ENCODE data around the gene GPRIN3.
"Not testable (repeated sequence)": the region's sequence is repeated elsewhere in the genome, so short reads cannot be mapped to it uniquely, and the experiment has no call there.

GPRIN3 gene

GRCh38 chr4:89254847-89255246 is 52.8 kb downstream of the GPRIN3 start:
- DNase-seq (ENCODE audit: low read depth), result no peak

DNA sequence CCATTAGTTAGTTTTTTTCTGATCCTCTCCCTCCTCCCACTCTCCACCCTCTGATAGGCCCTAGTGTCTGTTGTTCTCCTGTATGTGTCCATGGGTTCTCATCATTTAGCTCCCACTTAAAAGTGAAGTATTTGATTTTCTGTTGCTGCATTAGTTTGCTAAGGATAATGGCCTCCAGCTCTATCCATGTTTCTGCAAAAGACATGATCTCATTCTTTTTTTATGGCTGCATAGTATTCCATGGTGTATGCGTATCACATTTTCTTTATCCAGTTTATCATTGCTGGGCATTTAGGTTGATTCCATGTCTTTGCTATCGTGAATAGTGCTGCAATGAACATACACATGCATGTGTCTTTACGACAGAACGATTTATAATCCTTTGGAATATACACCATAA is 53.3 kb downstream of the GPRIN3 start:
- DNase-seq (ENCODE audit: low read depth), result not testable (repeated sequence)

GRCh38 chr4:89253935-89254334 is 53.7 kb downstream of the GPRIN3 start:
- no peak for DNase-seq (ENCODE audit: low read depth)

GRCh38 chr4:89253311-89253710 is 54.3 kb downstream of the GPRIN3 start:
- no peak for DNase-seq (ENCODE audit: low read depth)

DNA sequence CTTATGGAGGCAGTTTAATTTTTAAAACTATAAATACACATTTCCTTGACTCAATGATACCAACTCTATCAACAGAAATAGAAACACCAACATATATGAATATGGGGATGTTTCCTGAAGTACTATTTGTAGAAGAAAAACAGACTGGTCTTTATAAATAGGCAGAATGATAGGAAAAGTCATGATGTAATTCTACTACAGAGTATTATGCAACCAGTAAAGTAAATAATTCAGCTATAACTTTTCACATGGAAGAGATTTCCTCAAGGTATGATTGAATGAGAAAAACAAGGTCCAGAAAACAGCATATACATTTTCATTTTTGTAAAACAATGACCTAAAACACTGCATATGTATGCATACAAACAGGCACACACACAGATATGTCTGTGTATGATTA is 56.2 kb downstream of the GPRIN3 start:
- DNase-seq (ENCODE audit: low read depth), result no peak

- no peak for DNase-seq (ENCODE audit: low read depth)
Measured at GRCh38 chr4:89249716-89250361, 57.8 kb downstream of the GPRIN3 start.

GRCh38 chr4:89249313-89249712 is 58.3 kb downstream of the GPRIN3 start:
- DNase-seq (ENCODE audit: low read depth), result no peak

DNA sequence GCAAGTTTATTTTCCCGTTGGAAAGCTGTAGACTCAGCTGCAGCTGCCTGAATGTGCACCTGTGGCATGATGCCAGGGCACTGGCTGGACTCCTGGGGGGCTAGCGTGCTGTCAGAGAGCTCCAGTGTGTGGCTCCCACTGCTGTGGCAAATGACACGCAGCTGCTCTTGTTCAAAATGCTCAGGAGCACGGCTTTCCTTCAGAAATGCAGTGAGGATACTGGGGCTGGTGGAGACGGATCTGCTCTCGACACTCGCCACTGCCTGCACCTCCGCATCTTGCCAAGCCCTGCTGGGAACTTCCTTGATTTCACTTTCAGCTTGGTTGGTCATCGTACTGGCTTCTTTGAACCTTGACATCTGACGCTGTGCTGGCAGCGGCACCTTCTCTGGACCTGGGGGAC is 58.7 kb downstream of the GPRIN3 start:
- DNase-seq (ENCODE audit: low read depth), result no peak

DNA sequence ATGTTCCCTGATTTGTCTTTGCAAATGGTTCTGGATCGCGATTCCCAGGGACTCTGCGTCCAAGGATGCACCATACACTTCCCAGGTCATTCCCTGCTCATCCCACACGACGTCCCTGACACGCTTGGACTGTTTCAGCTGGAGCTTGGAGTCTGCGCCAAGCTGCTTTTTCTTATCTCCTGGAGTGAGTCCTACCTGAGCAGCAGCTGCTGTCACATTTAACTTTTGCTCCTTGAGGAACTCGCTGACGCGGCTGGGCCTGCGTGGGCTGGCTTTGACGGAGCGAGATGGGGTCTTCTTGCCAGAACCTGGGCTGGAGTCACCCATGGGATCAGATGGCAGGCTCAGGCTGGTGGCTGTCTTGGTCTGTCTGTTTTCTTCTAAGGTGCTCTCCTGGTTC is 59.6 kb downstream of the GPRIN3 start:
- no peak for DNase-seq (ENCODE audit: low read depth)

DNA sequence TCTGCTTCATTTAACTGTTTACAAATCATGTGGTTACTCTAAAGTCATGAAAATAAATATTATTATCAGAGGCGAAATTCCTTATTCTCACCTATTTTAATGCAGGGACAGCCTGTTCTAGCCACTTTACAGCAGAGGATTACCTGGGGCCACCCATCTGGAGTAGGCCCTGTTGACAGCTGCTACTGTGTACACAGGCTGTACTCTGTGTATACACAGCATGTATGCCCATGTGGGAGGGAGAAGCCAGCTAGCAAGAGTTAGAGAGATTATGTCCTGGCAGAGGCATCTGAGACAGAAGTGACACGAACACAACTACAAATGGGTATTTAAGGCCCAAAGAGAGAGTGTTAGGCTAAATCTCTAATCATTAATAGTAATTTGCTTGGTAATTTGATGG is 62.1 kb downstream of the GPRIN3 start:
- no peak for DNase-seq (ENCODE audit: low read depth)

- DNase-seq (ENCODE audit: low read depth), result no peak
Measured at GRCh38 chr4:89243733-89244252, 63.8 kb downstream of the GPRIN3 start.

DNA sequence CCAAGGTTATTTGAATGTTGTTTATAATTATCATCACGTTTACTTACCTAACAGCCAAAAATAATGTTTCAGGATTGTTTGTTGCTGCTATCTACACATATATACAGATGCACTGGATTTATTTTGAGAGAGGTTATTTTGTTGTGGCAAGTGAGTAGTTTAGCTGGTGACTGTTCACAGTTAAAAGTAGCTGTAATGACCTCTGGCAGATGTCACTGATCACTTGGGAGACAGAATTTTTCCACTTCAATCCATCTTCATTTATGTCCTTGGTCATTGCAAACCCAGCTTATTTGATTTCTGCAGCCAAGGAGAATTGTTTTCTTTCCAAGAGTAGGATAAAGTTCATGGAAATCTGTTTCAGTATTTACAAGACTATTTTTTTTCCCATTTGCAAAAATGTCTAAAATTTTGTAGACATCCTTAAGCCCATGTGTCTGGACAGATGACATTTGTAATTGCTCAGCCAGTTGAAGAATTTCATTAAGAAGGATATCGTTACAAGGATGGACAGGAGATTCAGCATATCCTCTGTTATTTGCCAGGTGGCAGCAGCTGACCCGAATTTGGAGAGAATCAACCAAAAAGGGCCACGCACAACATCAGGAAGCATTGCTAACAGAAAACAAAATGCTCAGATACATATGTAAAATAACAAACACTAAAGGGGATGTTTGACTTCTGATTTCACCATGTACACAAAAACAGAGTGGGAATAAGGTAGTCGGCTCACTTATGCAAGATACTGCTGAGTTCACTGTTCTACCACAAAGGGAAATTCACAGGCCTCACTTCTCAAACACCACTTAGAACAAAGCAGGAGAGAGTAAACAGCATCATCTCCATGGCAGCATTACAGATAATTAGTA is 64.5 kb downstream of the GPRIN3 start:
- no peak for DNase-seq (ENCODE audit: low read depth)

DNA sequence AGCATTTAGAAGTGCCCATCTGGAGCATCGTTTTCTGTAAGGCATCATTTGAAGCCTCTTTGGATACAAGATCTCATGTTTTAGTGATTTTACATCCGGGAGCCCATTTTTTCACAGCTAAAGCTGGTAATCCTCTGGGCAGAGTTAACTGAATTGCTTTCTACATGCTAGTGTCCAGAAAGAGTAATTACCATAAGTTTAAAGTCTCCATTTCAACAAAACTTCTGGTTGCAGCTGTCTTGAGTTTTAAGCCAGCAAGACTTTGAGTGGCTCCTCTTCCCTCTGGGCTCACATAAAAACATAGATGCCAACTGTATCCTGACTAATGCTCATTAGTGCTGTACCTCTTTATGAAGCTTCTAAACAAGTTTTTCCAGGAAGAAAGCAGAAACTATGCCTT is 65.4 kb downstream of the GPRIN3 start:
- no peak for DNase-seq (ENCODE audit: low read depth)

DNA sequence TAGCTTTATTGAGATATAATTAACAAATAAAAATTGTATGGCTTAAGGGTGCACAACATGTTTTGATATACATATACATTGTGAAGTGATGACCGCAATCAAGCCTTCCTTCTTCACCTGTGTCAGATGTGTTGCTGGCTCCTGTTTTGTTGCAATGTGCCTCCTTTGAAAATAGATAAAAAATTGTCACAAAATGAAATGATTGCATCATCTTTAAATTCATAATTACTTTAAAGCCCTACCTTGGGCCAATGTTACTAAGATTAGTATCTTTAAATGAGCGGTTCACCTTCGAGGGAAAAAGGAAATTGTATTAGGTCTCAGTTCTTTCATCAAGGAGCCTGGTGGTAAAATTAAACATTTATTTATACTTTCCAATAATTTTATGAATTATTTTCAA is 77.3 kb downstream of the GPRIN3 start:
- no peak for DNase-seq (ENCODE audit: low read depth)

DNA sequence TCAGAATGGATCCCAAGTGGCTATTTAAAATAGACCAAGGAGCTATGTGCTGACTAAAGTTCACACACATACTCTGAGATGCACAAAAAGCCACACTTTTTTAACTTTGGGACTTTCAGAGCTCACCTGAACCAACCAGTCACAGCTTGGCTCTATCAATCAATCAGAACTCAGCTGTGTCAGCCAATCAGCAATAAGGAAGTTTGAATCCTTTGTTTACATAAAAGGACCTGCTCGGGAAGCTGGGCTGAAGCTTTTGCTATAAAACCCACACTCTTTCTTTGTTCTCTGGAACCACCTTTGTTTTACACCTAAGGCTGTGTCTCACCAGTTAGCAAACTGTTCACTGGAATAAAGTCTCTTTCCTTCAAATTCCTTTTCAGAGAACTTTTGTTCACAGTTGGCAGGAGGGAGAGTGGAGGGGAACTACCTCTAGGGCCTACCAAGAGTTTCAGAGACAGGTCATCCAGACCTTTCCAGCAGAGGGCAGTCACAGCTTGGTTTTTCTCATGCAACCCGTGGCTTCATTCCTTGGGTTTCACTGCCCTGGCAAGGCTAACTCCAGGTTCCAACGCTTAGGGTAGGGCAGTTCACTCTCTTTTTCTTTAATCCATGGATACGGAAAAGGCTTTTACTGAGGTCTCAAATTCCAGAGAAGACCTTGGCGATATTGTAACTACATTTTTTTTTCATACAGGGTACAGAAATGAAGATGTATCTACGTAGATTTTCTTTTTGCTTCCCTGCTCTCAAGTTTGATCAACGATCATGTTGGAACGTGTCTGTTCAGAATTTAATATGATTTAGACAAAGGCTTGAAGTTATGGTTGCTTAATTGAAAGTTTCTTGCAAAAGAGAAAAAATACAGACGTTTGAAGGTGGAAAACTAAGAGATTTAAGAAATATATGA is 80.7 kb downstream of the GPRIN3 start:
- peak; percentile 67 for DNase-seq (ENCODE audit: low read depth)

GRCh38 chr4:89222170-89222569 is 85.4 kb downstream of the GPRIN3 start:
- no peak for DNase-seq (ENCODE audit: low read depth)

DNA sequence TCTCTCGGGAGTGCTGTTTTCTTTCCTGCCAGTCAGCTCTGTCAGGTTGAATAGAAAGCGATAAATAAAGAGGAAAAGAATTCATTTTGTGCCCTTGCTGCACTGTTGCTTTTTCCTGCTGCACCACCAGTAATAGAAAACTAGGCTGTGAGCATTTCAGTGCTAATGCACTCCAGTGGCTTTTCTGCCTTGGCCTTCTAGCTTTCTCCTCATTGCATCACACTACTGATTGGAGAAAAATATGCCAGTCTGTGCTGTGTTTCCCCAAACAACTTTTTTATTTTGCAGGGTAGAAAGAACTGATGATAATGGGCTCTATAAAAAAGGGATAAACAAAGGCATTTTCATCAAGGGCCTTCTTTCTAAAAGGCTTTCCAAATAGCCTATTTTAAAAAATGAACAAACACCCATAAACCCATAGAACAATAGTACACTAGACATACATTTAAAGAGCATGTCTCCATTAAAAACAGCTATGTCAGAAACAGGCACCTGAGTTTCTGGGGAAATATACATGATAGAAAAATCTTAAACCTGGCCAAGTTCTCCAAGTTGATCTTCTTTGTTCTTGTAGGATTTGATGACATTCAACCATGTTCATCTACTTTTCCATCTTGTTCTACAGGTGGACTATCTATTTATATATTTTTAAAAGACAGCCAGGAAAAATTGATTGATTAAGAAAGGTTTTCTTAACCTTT is 86.3 kb downstream of the GPRIN3 start:
- no peak for DNase-seq (ENCODE audit: low read depth)

GRCh38 chr4:89218587-89218986 is 89.0 kb downstream of the GPRIN3 start:
- no peak for DNase-seq (ENCODE audit: low read depth)

DNA sequence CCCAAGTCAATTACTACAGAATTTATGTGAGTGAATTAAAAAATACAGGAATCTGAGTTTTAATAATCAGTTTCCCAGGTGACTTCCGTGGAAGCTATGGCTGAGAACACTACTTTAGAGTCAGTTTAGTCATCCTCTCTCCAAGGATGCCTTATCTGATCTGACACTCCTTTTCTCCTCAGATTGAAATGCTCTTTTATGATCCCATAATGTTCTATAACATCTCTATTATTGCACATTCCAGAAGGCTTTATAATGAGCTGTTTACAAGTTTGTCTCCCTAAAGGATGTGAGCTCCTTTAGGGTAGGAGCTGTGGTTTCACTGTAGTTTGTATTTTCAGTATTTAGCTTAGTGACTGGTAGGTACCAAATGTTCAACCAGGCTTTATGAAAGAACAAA is 90.0 kb downstream of the GPRIN3 start:
- no peak for DNase-seq (ENCODE audit: low read depth)

- DNase-seq (ENCODE audit: low read depth), result no peak
Measured at GRCh38 chr4:89216866-89217265, 90.7 kb downstream of the GPRIN3 start.

- DNase-seq (ENCODE audit: low read depth), result no peak
Measured at GRCh38 chr4:89216422-89216821, 91.2 kb downstream of the GPRIN3 start.

DNA sequence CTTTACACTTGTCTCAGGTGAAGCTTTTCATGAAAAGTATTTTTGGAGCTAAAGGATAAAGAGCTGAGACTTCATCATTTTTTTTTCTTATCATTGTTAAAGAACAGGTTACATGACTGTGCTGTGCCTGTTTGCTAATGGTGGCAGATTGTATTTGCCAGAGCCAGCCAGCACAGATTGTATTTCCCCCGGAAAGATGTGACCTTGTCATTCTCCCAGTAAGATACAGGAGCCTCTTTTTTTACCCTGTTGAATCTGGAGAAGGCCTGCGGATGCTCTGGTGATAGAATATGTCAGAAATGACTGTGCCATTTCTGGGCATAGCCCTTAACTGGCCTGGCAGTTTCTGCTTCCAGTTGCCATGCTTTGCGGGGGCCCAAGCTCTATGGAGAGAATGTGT is 91.9 kb downstream of the GPRIN3 start:
- DNase-seq (ENCODE audit: low read depth), result no peak

Data from stimulated activated CD8-positive, alpha-beta memory T cell treated with anti-CD3 and anti-CD28 coated beads, Interleukin-15, amount 100 ng/mL, for 1 hour (primary cell).